Rectal smooth muscle tissue (tissue), 1 donor: ENCODE measurements around the gene C6orf118.

Experiments
- H3K27ac ChIP-seq: one replicate; pipeline ENCODE4 v1.7.0; 2013; ENCODE audit warnings: low read depth, low read length, inconsistent platforms
- H3K27me3 ChIP-seq: one replicate; pipeline ENCODE4 v1.7.0; 2013; ENCODE audit warnings: low read length; ENCODE audit not compliant: control insufficient read depth, insufficient read depth
- H3K36me3 ChIP-seq: one replicate; pipeline ENCODE4 v1.7.0; 2013; ENCODE audit warnings: low read length; ENCODE audit not compliant: control insufficient read depth, insufficient read depth
- H3K4me1 ChIP-seq: one replicate; pipeline ENCODE4 v1.7.0; 2013; ENCODE audit warnings: low read length; ENCODE audit not compliant: control insufficient read depth, insufficient read depth
- H3K4me3 ChIP-seq: one replicate; pipeline ENCODE4 v1.7.0; 2013; ENCODE audit warnings: low read length
- H3K9ac ChIP-seq: one replicate; pipeline ENCODE4 v1.7.0; 2013; ENCODE audit warnings: low read length

C6orf118 gene

DNA sequence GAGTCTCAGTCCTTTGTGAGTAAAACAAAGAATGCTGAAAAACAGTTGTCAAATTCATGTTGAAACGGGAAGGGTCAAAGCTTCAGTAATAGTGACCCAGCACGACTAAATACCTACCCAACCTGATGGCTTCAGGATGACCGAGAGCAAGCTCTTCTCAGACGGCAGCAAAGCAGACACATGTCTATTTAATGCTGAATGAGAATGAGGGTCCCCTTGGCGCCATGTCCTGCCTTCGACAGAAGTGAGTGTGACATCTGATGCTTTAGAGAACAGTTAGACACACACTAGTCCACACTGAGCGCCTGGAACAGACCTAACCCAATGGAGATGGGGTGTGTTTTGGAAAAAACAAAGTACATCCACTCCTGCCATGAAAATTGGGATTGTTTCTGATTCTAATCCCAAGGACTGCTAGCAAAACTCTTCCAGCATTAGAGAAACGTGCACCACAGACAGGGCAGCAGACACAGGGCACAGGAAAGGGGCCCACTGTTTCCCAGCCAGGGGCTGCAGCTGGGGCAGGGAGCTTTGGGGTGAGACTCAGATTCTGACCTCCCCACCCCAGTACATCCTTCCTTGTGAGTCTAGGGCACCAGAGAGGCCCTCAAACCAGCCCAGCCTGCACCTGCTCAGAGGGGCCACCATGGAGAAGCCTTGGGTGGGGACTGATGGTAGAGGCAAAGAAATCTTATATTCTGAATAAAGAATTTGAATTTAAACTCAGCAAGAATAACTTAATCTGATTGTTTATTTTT, 76.5 kb downstream of the C6orf118 start:
- H3K4me3 ChIP-seq = no peak overlapping the region
- H3K36me3 ChIP-seq = no peaks in the 10 kb centered on the region
- H3K27me3 ChIP-seq = no peaks in the 10 kb centered on the region
- no peak overlapping the region for H3K27ac ChIP-seq
- H3K4me1 ChIP-seq = no peaks in the 10 kb centered on the region
- H3K9ac ChIP-seq = no peak overlapping the region

DNA sequence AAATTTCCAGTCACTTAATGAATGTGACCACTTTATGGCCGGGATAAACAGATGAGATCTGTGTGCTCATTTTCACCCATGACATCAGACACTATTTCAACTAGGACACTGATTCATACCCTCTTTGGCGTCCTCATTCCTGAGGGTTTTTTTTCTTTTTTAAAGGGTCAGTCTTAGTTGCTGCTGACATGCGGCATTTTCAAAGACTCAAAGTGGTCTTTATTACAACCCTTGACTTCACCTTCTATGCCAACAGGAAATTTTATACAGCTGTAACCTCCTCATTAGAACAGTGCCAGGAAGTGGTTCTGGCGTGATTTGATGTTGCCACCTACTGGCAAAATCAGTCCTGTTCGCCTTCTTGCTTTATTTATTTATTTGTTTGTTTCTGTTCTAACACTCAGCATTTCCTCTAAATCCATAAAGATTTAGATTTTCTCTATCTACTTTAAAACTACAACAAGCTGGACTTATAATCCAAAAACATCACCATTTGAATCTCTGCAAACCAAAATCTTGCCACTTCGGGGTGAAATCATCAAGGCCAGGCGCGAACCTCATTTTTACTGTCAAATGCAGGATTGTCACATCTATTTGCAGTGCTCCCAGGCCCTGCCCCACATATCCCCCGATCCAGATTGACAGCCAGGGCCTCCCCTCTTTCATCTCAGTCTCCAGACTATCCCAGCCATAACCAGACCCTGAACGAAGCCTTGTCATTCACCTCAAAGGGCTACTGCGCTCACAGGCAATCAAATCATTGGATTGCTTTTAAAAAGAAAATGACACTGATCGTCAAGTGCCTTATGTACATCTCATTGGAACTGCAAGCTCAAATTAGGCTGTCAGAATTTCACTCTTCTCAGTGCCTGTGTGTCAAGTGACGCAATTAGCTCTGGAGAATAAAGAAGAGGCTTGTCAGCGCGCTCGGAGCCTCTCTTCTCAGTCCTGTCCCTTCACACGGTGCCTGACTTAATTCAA, 77.5 kb downstream of the C6orf118 start:
- Histone ChIP-seq H3K27ac (peak overlapping the region; percentile 12), H3K27me3 (no peaks in the 10 kb centered on the region), H3K9ac (no peak overlapping the region), H3K4me1 (no peaks in the 10 kb centered on the region), H3K36me3 (no peaks in the 10 kb centered on the region), H3K4me3 (no peak overlapping the region)

DNA sequence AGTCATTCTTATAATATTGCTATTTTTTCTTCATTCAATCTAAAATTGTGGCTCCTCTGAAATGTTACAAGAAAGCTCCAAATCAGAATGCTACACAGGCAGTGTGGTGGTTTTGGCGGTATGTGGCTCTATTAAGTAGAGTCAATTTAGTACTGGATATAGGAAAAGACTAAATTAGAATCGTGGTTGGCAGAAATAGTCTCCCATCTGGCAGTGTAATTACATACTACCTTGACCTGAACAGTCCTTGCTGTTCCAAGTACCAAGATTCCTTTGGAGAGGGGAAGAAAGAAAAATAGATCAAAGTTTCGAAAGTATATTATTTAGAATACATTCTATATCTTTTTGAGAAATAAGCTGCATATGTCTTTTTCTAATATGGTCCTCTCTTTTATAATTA, 78.2 kb downstream of the C6orf118 start:
- Histone ChIP-seq H3K4me1 (no peaks in the 10 kb centered on the region), H3K36me3 (no peaks in the 10 kb centered on the region), H3K4me3 (no peak overlapping the region), H3K9ac (no peak overlapping the region), H3K27me3 (no peaks in the 10 kb centered on the region), H3K27ac (peak overlapping the region; percentile 24)
